Activated T-helper 2 cell treated with anti-CD3 and anti-CD28 coated beads, Interferon-gamma antibody, Interleukin-2, Interleukin-4, amounts not matched to agents 10 μg/mL and 5 μg/mL and 100 μg/mL, durations not matched to agents 14 hours and 24 hours and 36 hours (primary cell): ENCODE results near the gene SMC6. TPM values are rescaled to one million over a fixed set of nuclear protein-coding genes. Genes with fewer than 3 reads are reported as not detected.

ENCODE experiments used
- DNase-seq: peaks from one replicate; pipeline ENCODE4 v3.0.0; 2021; ENCODE audit warnings: low spot score
- H3K27ac Mint-ChIP-seq: one replicate; pipeline ENCODE4 v1.8.0; 2021; ENCODE audit warnings: mixed read lengths
- H3K27me3 Mint-ChIP-seq: one replicate; pipeline ENCODE4 v1.8.0; 2021; ENCODE audit warnings: low read depth, mixed read lengths
- H3K36me3 Mint-ChIP-seq: one replicate; pipeline ENCODE4 v1.8.0; 2021; ENCODE audit warnings: low read depth, mixed read lengths
- H3K4me1 Mint-ChIP-seq: one replicate; pipeline ENCODE4 v1.8.0; 2021; ENCODE audit warnings: low read depth, mixed read lengths
- H3K4me3 Mint-ChIP-seq: one replicate; pipeline ENCODE4 v1.8.0; 2021; ENCODE audit warnings: low read depth, mild to moderate bottlenecking, moderate library complexity, mixed read lengths
- H3K9me3 Mint-ChIP-seq: one replicate; pipeline ENCODE4 v1.8.0; 2021; ENCODE audit warnings: mixed read lengths
- intact Hi-C: fragments of 100-400 bp; cut with micrococcal nuclease; formaldehyde crosslinking; loops from one replicate; pipeline ENCODE4 v1.15.1; 2023
- total RNA-seq: library from RNA; stranded (reverse); gene quantifications from 2 replicates; pipeline ENCODE4 v1.2.3, GENCODE V29; 2022

SMC6 gene
- total RNA-seq, 1 donor from 2014 or later = 30.3 TPM

- Mint-ChIP-seq H3K4me1 (no peaks in the 10 kb centered on the region), H3K9me3 (no peaks in the 10 kb centered on the region), H3K27ac (no peak overlapping the region), H3K4me3 (no peak overlapping the region), H3K27me3 (no peaks in the 10 kb centered on the region), H3K36me3 (no peaks in the 10 kb centered on the region)
- intact Hi-C loops = no loop called here
- DNase-seq = no peak
Measured at GRCh38 chr2:17652681-17653394, 100.8 kb downstream of the SMC6 start.

- Mint-ChIP-seq H3K4me3 (no peak overlapping the region), H3K27ac (no peak overlapping the region), H3K36me3 (no peaks in the 10 kb centered on the region), H3K9me3 (no peaks in the 10 kb centered on the region), H3K27me3 (no peaks in the 10 kb centered on the region), H3K4me1 (no peaks in the 10 kb centered on the region)
- DNase-seq = no peak
- intact Hi-C loops = no loop called here
Measured at GRCh38 chr2:17649026-17649425, 104.6 kb downstream of the SMC6 start.

DNA sequence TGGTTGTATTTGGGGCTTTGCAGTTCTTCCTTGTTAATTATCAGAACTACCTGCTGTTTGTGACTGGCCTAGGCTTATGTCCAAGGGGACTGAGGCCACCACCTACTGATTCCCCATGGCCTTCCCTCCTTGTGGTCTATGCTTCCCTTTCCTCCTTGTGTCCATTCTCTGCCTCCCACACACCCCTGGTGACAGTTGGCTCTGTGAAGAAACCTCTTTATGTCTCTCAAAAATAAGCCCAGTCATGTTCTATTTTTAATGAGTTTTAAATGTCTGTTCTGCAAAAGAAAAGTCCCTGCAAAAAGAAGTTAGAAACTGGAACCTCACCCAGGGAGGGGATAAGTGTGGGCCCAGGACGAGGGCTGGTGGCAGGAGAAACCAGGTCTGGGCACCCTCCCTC lies 105.0 kb downstream of the SMC6 start:
- H3K4me1 Mint-ChIP-seq = no peaks in the 10 kb centered on the region
- intact Hi-C loops = no loop called here

DNA sequence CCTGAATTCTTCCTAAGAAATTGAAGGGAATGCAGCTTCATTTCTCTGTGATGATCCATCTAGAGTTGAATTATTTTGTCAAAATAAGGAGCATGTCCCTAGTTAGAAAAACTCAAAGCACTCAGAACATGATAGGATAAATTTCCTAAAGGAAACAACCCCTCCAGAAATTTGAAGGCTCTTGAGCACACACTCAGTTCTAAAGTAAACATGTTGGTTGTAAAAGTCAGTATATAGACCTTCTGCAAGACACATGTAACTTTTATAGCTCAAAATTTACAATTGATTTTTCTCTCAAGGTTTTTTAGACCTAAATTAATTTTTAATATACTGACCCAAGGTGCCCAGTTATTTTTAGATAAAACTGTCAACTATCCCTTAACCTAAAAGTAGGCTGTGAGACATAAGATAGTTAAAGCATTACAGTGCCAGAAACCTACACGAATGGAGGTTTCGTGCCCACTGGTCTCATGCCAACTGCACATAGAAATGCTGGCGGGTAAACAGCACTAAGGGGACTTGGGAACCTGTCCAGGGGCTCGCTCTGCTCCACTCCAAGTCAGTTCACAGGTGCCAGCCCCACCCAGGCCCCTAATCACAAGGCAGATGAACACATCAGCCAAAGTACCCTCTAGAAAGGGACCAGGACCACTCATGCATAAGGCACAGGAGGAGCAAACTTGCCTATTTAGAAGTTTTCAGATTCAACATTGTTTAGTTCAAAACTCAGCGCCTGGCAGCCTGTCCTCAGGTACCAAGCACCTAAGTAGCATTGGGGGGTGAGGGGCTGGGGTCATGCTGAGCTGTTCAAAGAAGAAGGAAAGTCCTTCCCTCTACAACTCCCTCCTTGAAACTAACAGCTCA lies 106.5 kb downstream of the SMC6 start:
- H3K4me1 Mint-ChIP-seq = peaks cover 4% of the 10 kb centered on the region
- H3K27ac Mint-ChIP-seq = no peak overlapping the region
- H3K4me3 Mint-ChIP-seq = no peak overlapping the region
- H3K27me3 Mint-ChIP-seq = no peaks in the 10 kb centered on the region
- H3K9me3 Mint-ChIP-seq = no peaks in the 10 kb centered on the region
- DNase-seq = no peak
- H3K36me3 Mint-ChIP-seq = no peaks in the 10 kb centered on the region
- intact Hi-C loops = loop anchor here (1.0 kb wide), 2 partner anchors 11 to 24 kb away; no protein-coding TSS in a partner anchor

More for the DNA sequence above, 105.0 kb downstream of the SMC6 start:
- Mint-ChIP-seq H3K36me3 (no peaks in the 10 kb centered on the region), H3K27ac (no peak overlapping the region), H3K27me3 (no peaks in the 10 kb centered on the region), H3K4me3 (no peak overlapping the region), H3K9me3 (no peaks in the 10 kb centered on the region)
- DNase-seq = no peak

DNA sequence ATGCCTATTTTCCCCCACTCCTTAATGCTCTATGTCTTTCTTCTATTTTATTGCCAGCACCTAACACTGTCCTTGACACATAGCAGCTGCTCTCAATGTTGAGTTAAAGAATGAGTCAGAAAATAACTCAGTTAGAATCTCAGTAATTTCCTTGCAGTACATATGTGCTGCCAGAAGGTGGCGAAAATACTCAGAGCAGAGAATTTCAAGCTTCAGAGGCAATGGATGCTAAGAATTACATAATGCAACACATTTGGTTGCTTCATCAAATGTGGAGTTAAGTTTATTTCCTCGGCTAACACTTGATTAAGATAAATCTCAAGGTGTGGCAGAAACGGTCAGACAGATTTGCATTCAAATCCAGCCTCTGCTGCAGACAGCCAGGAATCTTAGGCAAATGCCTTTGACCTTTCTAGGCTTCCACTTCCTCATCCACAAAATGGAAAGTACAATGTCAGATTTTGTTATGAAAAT lies 107.5 kb downstream of the SMC6 start:
- intact Hi-C loops = loop anchor here (1.0 kb wide), 2 partner anchors 12 to 25 kb away; no protein-coding TSS in a partner anchor
- H3K4me1 Mint-ChIP-seq = peaks cover 4% of the 10 kb centered on the region
- H3K27ac Mint-ChIP-seq = no peak overlapping the region
- no peak overlapping the region for H3K4me3 Mint-ChIP-seq
- no peaks in the 10 kb centered on the region for H3K27me3 Mint-ChIP-seq
- H3K36me3 Mint-ChIP-seq = no peaks in the 10 kb centered on the region
- peak; percentile 25 for DNase-seq
- no peaks in the 10 kb centered on the region for H3K9me3 Mint-ChIP-seq

- Mint-ChIP-seq H3K36me3 (no peaks in the 10 kb centered on the region), H3K4me1 (peaks cover 4% of the 10 kb centered on the region), H3K9me3 (no peaks in the 10 kb centered on the region), H3K4me3 (no peak overlapping the region), H3K27ac (no peak overlapping the region), H3K27me3 (peaks cover 2% of the 10 kb centered on the region)
- intact Hi-C loops = no loop called here
- DNase-seq = no peak
Measured at GRCh38 chr2:17644997-17645720, 108.5 kb downstream of the SMC6 start.

DNA sequence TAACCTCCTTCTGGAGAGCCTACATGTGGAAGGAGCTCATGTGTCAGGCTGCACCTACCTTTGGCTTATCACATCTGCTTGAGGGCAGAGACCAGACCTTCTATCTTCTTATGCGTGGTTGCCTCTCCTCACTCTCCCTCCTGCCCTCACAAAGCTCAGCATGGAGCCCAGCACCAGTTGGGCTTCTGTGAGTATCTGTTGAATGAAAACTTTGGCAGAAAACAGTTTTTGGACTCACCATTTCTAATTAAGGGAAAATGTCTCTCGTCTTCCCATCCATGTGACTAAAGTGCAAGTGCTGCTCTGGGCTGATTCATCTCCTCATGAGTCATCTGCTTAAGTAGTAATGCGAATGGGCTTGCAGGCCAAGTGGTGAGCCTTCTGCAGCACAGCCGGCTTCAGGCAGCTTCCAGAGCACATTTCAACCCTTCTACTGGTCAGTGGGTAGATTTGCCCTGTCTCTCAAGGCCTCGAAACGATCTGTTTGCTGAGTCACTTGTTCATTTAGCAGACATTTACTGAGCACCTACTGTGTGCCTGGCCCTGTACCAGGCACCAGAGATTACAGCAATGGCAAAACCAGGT lies 110.5 kb downstream of the SMC6 start:
- intact Hi-C loops = no loop called here
- DNase-seq = no peak
- Mint-ChIP-seq H3K9me3 (no peaks in the 10 kb centered on the region), H3K4me3 (no peak overlapping the region), H3K36me3 (no peaks in the 10 kb centered on the region), H3K4me1 (peaks cover 4% of the 10 kb centered on the region), H3K27ac (no peak overlapping the region), H3K27me3 (peaks cover 2% of the 10 kb centered on the region)

DNA sequence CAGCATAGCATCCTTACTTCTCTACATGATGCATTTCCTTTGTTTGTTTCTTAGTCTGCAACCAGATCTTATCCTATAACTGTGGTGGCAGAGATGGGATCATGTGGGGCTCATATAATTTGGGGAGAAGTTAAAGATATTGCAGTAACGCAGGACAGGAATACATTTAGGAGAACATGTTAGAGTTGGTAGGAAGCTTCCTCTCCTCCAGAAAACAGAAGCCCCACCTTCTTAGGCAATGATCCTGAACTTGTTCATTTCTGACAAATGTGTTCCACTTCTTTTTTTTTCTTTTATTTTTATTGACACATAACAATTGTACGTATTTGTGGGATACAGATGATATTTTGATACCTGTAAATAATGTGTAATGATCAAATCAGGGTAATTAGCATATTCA lies 113.2 kb downstream of the SMC6 start:
- Mint-ChIP-seq H3K27ac (no peak overlapping the region), H3K9me3 (no peaks in the 10 kb centered on the region), H3K36me3 (no peaks in the 10 kb centered on the region), H3K27me3 (peaks cover 2% of the 10 kb centered on the region), H3K4me1 (peaks cover 4% of the 10 kb centered on the region), H3K4me3 (no peak overlapping the region)
- no peak for DNase-seq
- intact Hi-C loops = no loop called here

GRCh38 chr2:17638196-17638743 lies 115.3 kb downstream of the SMC6 start:
- DNase-seq = no peak
- Mint-ChIP-seq H3K4me1 (peaks cover 3% of the 10 kb centered on the region), H3K4me3 (no peak overlapping the region), H3K27ac (no peak overlapping the region), H3K27me3 (peaks cover 2% of the 10 kb centered on the region), H3K36me3 (no peaks in the 10 kb centered on the region), H3K9me3 (no peaks in the 10 kb centered on the region)
- intact Hi-C loops = no loop called here

DNA sequence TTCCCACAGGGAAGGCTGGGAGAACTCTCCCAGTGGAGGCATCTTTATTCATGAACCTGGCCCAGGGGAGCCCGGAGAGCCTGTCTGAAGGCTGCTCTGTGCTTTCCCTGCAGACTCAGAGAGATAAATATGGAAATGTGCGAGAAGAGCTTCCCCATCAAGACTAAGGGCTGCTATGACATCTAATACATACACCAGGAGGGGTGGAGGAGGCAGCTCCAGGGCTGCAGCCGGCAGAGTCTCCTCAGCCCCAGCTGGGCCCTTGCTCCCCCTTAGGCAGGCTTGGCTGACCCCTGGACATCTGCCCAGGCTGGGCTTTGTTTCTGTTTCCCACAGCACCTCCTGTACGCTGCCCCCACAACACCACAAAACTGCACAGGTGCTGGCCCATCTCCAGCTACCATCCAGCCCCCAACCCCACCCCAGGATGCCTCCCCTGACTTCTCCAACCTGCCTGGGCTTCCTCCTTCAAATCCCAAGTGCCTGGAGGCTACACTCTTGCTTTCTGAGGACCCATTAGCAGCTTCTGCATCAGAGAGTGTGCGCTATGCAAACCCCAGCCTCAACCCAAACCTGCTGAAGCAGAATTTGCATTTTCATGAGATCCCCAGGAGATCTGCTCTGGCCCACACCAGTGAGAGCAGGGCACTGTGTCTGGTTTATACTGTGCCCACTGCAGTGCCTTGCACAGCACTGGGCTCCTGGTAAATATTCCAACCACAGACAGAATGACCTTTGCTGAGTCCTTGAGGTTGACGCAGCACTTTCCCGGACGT lies 116.3 kb downstream of the SMC6 start:
- no peaks in the 10 kb centered on the region for H3K36me3 Mint-ChIP-seq
- no peak overlapping the region for H3K4me3 Mint-ChIP-seq
- no peaks in the 10 kb centered on the region for H3K4me1 Mint-ChIP-seq
- peaks cover 2% of the 10 kb centered on the region for H3K27me3 Mint-ChIP-seq
- intact Hi-C loops = no loop called here
- no peaks in the 10 kb centered on the region for H3K9me3 Mint-ChIP-seq
- no peak for DNase-seq
- H3K27ac Mint-ChIP-seq = no peak overlapping the region

- H3K27me3 Mint-ChIP-seq = peaks cover 2% of the 10 kb centered on the region
- DNase-seq = no peak
- intact Hi-C loops = no loop called here
- no peaks in the 10 kb centered on the region for H3K36me3 Mint-ChIP-seq
- H3K4me3 Mint-ChIP-seq = no peak overlapping the region
- no peak overlapping the region for H3K27ac Mint-ChIP-seq
- H3K4me1 Mint-ChIP-seq = no peaks in the 10 kb centered on the region
- no peaks in the 10 kb centered on the region for H3K9me3 Mint-ChIP-seq
Measured at GRCh38 chr2:17636257-17636656, 117.4 kb downstream of the SMC6 start.

DNA sequence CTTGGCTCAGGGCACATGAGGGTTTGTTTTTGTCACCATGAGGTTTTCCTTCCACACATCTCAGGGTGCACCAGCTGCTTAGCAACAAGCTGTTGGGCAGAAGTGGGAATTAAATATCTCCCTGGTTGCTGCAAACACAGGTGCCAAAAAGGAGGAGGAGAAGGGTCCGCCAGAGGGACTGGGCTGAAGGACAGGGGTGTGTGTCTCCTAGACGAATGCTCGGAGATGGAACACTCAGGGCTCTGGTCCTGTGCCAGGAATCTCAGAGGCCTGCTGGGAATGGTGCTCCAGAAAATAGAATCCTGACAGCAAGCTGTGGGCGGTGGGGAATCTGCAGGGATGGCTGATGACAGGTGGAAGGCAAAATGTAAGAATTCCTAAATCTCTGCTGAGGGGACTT lies 118.6 kb downstream of the SMC6 start:
- Mint-ChIP-seq H3K4me3 (no peak overlapping the region), H3K27ac (no peak overlapping the region), H3K36me3 (no peaks in the 10 kb centered on the region), H3K9me3 (no peaks in the 10 kb centered on the region), H3K27me3 (no peaks in the 10 kb centered on the region), H3K4me1 (no peaks in the 10 kb centered on the region)
- no peak for DNase-seq
- intact Hi-C loops = no loop called here
